HCT116 (cell line): ENCODE data around the gene SFTPB. TPM values are rescaled to one million over a fixed set of nuclear protein-coding genes. Genes with fewer than 3 reads are reported as not detected.

Experiments
- ATAC-seq: fragments of 200-7000 bp; cut with Tn5 transposase; 2 replicates; pipeline ENCODE4 v1.9.1; 2020; ENCODE audit warnings: mild to moderate bottlenecking, moderate library complexity
- BruUV-seq: library from RNA; stranded (reverse); fragments of 400-500 nt; replicated peaks from 2 replicates; lab custom pipeline; 2021; lab: Mats Ljungman, UMichigan
- CTCF ChIA-PET: fragments of 300-600 bp; sonication (Branson Sonifier 250); formaldehyde crosslinking; loops from one replicate; lab custom pipeline; 2021; ENCODE audit warnings: antibody characterized with exemption; lab: Charles Lee
- POLR2A ChIA-PET: fragments of 300-600, 350-600 bp; sonication (Branson Sonifier 250); formaldehyde crosslinking; loops from one replicate; lab custom pipeline; 2021; ENCODE audit warnings: antibody characterized with exemption; lab: Charles Lee
- RAD21 ChIA-PET, 2 experiments: fragments of 300-600 bp; sonication (Branson Sonifier 250); formaldehyde crosslinking; loops; one replicate each; lab custom pipeline; 2023; ENCODE audit warnings: low total read pairs in 2 of 2; ENCODE audit not compliant: uncharacterized antibody in 2 of 2, unreplicated experiment in 2 of 2, low non-redundant PET in 1 of 2; lab: Charles Lee
- DNase-seq: peaks from one replicate; pipeline ENCODE4 v3.0.0-alpha.2; 2010; ENCODE audit warnings: low read depth, low spot score
- H2AFZ ChIP-seq: fragments of 200-600 bp; shearing (Covaris generic), sonication (generic); 2 replicates; pipeline ENCODE4 v1.6.1; 2017; ENCODE audit warnings: low read depth, mixed run types, mixed read lengths, antibody characterized with exemption, low read length; ENCODE audit not compliant: poor library complexity, severe bottlenecking
- H3K27ac ChIP-seq: 2 replicates; pipeline ENCODE4 v1.5.1; 2012; ENCODE audit warnings: low read depth, low read length
- H3K27me3 ChIP-seq: fragments of 200-600 bp; sonication (generic); 2 replicates; pipeline ENCODE4 v1.6.1; 2016; ENCODE audit warnings: mixed run types, low read length, mixed read lengths; ENCODE audit not compliant: insufficient read depth
- H3K36me3 ChIP-seq, 2 experiments: fragments of 200-500 bp in 1 of 2; fragments of 200-600 bp in 1 of 2; sonication (Bioruptor generic) in 1 of 2; sonication (generic) in 1 of 2; 2 replicates each; pipeline versions ENCODE4 v1.5.1 to v1.6.1; 2014 to 2016; ENCODE audit warnings: low read length in 2 of 2, inconsistent platforms in 1 of 2, mixed read lengths in 1 of 2, mixed run types in 1 of 2; ENCODE audit not compliant: insufficient read depth in 2 of 2, control insufficient read depth in 1 of 2
- H3K4me1 ChIP-seq, 2 experiments: fragments of 200-600 bp in 1 of 2; sonication (generic) in 1 of 2; 2 replicates each; pipeline versions ENCODE4 v1.5.1 to v1.6.1; 2012 to 2017; ENCODE audit warnings: low read length in 2 of 2, inconsistent platforms in 1 of 2, mild to moderate bottlenecking in 1 of 2, mixed read lengths in 1 of 2, mixed run types in 1 of 2, moderate library complexity in 1 of 2; ENCODE audit not compliant: insufficient read depth in 2 of 2, control insufficient read depth in 1 of 2
- H3K4me2 ChIP-seq: fragments of 200-600 bp; sonication (generic); 2 replicates; pipeline ENCODE4 v1.6.1; 2017; ENCODE audit warnings: mixed run types, low read length, mixed read lengths
- H3K4me3 ChIP-seq, 2 experiments: fragments of 200-600 bp in 1 of 2; sonication (generic) in 1 of 2; replicated peaks in 1 of 2; 2 replicates each; pipeline ENCODE4 v1.5.1; 2011 to 2016; ENCODE audit warnings: low read length in 2 of 2, control low read depth in 1 of 2, low read depth in 1 of 2, mild to moderate bottlenecking in 1 of 2, mixed read lengths in 1 of 2, mixed run types in 1 of 2
- H3K79me2 ChIP-seq: fragments of 200-600 bp; sonication (generic); 2 replicates; pipeline ENCODE4 v1.6.1; 2017; ENCODE audit warnings: mild to moderate bottlenecking, mixed run types, low read length, moderate library complexity, mixed read lengths; ENCODE audit not compliant: insufficient read depth
- H3K9ac ChIP-seq: fragments of 200-600 bp; sonication (generic); 2 replicates; pipeline ENCODE4 v1.6.1; 2016; ENCODE audit warnings: low read length, mixed read lengths
- H3K9me2 ChIP-seq: fragments of 200-600 bp; sonication (generic), shearing (Covaris generic); 2 replicates; pipeline ENCODE4 v1.6.1; 2017; ENCODE audit warnings: mixed run types, mild to moderate bottlenecking, moderate library complexity; ENCODE audit not compliant: insufficient read depth
- H3K9me3 ChIP-seq, 2 experiments: fragments of 200-500 bp in 1 of 2; fragments of 200-600 bp in 1 of 2; sonication (Bioruptor generic) in 1 of 2; sonication (generic) in 1 of 2; 2 replicates each; pipeline ENCODE4 v1.6.1; 2014 to 2017; ENCODE audit warnings: low read length in 2 of 2, mixed read lengths in 2 of 2, inconsistent platforms in 1 of 2, low read depth in 1 of 2, mild to moderate bottlenecking in 1 of 2, mixed run types in 1 of 2, moderate library complexity in 1 of 2; ENCODE audit not compliant: control insufficient read depth in 1 of 2, insufficient read depth in 1 of 2
- H4K20me1 ChIP-seq: fragments of 200-600 bp; sonication (generic), shearing (Covaris generic); 2 replicates; pipeline ENCODE4 v1.6.1; 2017; ENCODE audit warnings: mixed run types, mild to moderate bottlenecking, moderate library complexity; ENCODE audit not compliant: insufficient read depth
- EGR1 ChIP-seq: IDR thresholded peaks from 2 replicates; pipeline ENCODE4 v1.6.1; 2012; ENCODE audit warnings: low read depth
- ELF1 ChIP-seq: IDR thresholded peaks from 2 replicates; pipeline ENCODE4 v1.6.1; 2012; ENCODE audit warnings: low read depth, borderline replicate concordance
- MAX ChIP-seq: IDR thresholded peaks from 2 replicates; pipeline ENCODE4 v1.6.1; 2012
- POLR2AphosphoS5 ChIP-seq: IDR thresholded peaks from 2 replicates; pipeline ENCODE4 v1.6.1; 2011; ENCODE audit warnings: mild to moderate bottlenecking, low read depth, low read length, moderate library complexity
- REST ChIP-seq: IDR thresholded peaks from 2 replicates; pipeline ENCODE4 v1.6.1; 2012; ENCODE audit warnings: low read depth
- TCF7L2 ChIP-seq: IDR thresholded peaks from 2 replicates; pipeline ENCODE4 v1.7.0; 2011; ENCODE audit warnings: borderline replicate concordance, inconsistent platforms; ENCODE audit not compliant: insufficient read depth, insufficient read length; ENCODE audit errors: extremely low read depth
- YY1 ChIP-seq: IDR thresholded peaks from 2 replicates; pipeline ENCODE4 v1.6.1; 2011; ENCODE audit warnings: low read length, low read depth, moderate library complexity, mild to moderate bottlenecking; ENCODE audit not compliant: insufficient replicate concordance; ENCODE audit errors: extremely low read depth
- intact Hi-C: fragments of 100-400 bp; cut with micrococcal nuclease; formaldehyde crosslinking; loops from 2 replicates; pipeline ENCODE4 v1.10.0; 2022
- total RNA-seq: library from RNA; stranded (reverse); gene quantifications from one replicate; pipeline ENCODE4 v1.2.1, GENCODE V29; 2021; ENCODE audit not compliant: unreplicated experiment

The SFTPB gene
- total RNA-seq, 1 experiment from 2014 or later, result 13.3 TPM

- H3K9me2 ChIP-seq, result no peaks in the 10 kb centered on the region
- peaks cover 17 to 20% of the 10 kb centered on the region in 2 experiments for H3K4me1 ChIP-seq
- ATAC-seq, result peak; percentile 71
- no peaks in the 10 kb centered on the region for H3K79me2 ChIP-seq
- no peak overlapping the region for H3K27ac ChIP-seq
- no peaks in the 10 kb centered on the region for H4K20me1 ChIP-seq
- CTCF ChIA-PET, result interaction anchor here (1.3 kb wide), 1 partner anchor 62 kb away, joined by 3 read pairs; no protein-coding TSS in a partner anchor
- POLR2A ChIA-PET, result no interaction called here
- no peaks in the 10 kb centered on the region for H3K27me3 ChIP-seq
- no TSS peak for BruUV-seq
- no peaks in the 10 kb centered on the region for H3K36me3 ChIP-seq
- intact Hi-C loops, result no loop called here
- no peaks in the 10 kb centered on the region for H3K9me3 ChIP-seq
- H3K4me2 ChIP-seq, result no peak overlapping the region
- TF ChIP-seq REST (no peak), ELF1 (no peak), TCF7L2 (no peak), YY1 (no peak), MAX (no peak), EGR1 (no peak), POLR2AphosphoS5 (no peak)
- no peak overlapping the region for H3K9ac ChIP-seq
- RAD21 ChIA-PET, result no interaction called here
- no peak for DNase-seq
- no peak overlapping the region for H3K4me3 ChIP-seq
- H2AFZ ChIP-seq, result no peak overlapping the region
Observed at GRCh38 chr2:85699325-85699724, 31.3 kb upstream of the SFTPB start.
